HG03175 (cell line): ENCODE measurements around the gene ATAD5.

Source experiments
- ATAC-seq: cut with Tn5 transposase; IDR thresholded peaks from one replicate; pipeline ENCODE4 v1.9.1; 2021; ENCODE audit warnings: mild to moderate bottlenecking, moderate library complexity; ENCODE audit not compliant: unreplicated experiment

Gene ATAD5

DNA sequence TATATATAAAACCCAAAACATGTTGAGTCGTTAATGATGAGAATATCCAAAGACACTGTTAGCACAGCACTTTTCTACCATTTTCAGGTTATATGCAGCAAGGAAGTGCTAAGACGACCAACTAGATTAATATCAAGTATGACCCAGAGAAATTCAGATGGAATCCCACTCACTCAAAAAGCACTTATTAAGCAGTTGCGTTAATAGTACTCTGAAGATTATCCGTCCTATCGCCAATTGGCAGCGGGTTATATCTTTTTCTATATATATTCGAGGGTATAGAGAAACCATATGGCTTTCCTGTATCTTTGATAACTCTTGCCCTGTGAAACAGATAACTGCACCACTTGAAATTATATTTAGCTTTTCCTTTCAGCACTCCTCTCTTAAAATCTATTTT is 8.3 kb upstream of the ATAD5 start:
- ATAC-seq = no peak

- no peak for ATAC-seq
Measured at GRCh38 chr17:30824002-30824355, 7.8 kb upstream of the ATAD5 start.

GRCh38 chr17:30824356-30825145 is 7.2 kb upstream of the ATAD5 start, which contains the start of gene CRLF3:
CRLF3 (minus strand) TSS chr17:30824692; CDS start chr17:30824651, 41 bp downstream.
- peak; percentile 89 for ATAC-seq

GRCh38 chr17:30827082-30827481 is 4.7 kb upstream of the ATAD5 start:
- no peak for ATAC-seq

DNA sequence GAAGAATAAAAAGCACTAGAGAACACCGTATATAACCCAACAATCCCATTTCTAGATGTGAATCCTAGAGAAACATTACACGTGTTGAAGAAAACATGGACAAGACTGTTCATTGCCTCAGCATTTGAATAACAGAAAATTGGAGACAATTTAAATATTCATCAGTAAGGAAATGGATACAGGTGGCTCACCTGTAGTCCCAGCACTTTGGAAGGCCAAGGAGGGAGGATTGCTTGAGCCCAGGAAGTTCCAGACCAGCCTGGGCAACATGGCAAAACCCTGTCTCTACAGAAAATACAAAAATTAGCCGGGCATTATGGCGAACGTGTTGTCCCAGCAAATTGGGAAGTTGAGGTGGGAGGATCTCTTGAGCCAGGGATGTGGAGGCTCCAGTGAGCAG is 2.7 kb upstream of the ATAD5 start:
- ATAC-seq = no peak

GRCh38 chr17:30831257-30831656 is 509 bp upstream of the ATAD5 start:
- ATAC-seq = no peak

DNA sequence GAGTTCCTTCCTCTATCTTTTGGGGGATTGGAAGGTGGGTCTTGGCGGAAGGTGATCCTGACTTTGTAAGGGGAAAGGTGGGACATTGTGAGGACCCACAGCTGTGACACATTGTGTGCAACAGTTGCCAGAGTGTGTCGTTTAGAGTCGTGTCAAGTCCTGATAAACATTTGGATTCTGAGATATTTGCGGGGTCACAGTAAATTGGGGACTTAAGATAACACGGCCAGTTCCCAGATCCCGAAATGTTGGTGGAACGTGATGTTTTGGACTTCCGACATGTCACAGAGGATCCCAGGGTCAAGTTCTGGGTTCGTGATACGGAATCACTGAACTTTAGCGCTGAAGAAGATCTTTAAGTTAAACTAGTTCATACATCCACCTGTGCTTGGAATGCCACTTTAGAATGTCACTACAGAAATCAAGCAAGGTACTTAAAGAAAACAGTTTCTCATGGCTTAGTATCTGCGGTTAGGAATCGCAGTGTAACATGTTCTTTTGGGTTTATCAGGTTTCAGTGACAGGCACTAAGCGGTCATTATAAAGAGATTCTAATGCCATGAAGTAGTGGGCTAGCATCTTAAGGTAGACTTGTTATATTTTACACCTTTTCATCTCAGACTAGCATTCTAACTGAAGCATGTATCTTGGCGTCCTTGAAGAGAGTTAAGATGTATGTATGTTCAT is 815 bp downstream of the ATAD5 start:
- ATAC-seq = peak; percentile 15

- no peak for ATAC-seq
Measured at GRCh38 chr17:30838202-30838807, 6.5 kb downstream of the ATAD5 start.

DNA sequence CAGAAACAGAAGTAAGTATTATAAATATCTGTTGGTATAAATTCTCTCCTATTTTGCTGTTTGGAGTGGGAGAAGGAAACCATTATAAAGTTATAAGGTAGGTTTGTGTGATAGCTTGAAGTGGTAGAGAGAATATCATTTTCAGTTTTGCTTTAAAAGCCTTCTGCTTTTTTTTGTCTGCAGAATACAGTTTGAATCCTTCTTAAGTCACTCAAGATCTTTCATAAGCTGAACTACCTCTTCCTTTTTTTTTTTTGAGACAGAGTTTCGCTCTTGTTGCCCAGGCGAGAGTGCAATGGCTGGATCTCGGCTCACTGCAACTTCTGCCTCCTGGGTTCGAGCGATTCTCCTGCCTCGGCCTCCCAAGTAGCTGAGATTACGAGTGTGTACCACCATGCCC is 9.0 kb downstream of the ATAD5 start:
- no peak for ATAC-seq

- no peak for ATAC-seq
Measured at GRCh38 chr17:30848021-30848420, 16.3 kb downstream of the ATAD5 start.

GRCh38 chr17:30854146-30854545 is 22.4 kb downstream of the ATAD5 start:
- no peak for ATAC-seq

- no peak for ATAC-seq
Measured at GRCh38 chr17:30858556-30859250, 26.9 kb downstream of the ATAD5 start.

DNA sequence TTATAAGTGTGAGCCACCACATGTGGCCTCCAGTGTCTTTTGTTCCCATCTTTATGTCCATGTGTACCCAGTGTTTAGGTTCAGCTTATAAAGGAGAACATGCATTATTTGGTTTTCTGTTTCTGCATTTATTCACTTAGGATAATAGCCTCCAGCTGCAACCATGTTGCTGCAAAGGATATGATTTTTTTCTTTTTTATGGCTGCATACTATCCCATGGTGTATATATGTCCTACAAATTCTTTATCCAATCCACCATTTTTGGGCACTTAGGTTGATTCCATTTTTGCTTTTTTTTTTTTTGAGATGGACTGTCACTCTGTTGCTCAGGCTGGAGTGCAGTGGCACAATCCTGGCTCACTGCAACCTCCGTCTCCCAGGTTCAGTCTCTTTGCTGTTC is 32.9 kb downstream of the ATAD5 start:
- ATAC-seq = no peak

- ATAC-seq = no peak
Measured at GRCh38 chr17:30869005-30869404, 37.2 kb downstream of the ATAD5 start.

DNA sequence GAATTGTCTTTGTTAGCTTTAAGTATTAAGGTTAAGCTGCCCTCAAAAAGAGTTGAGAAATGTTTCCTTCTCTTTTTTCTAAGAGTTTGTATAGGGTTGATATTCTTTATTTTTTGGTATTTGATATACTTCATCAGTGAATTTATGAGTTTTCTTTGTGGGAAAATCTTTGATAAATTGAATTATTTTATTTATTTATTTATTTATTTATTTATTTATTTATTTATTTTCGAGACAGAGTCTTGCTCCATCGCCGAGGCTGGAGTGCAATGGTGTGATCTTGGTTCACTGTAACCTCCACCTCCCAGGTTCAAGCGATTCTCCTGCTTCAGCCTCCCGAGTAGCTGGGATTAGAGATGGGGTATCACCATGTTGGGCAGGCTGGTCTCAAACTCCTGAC is 54.4 kb downstream of the ATAD5 start:
- no peak for ATAC-seq

DNA sequence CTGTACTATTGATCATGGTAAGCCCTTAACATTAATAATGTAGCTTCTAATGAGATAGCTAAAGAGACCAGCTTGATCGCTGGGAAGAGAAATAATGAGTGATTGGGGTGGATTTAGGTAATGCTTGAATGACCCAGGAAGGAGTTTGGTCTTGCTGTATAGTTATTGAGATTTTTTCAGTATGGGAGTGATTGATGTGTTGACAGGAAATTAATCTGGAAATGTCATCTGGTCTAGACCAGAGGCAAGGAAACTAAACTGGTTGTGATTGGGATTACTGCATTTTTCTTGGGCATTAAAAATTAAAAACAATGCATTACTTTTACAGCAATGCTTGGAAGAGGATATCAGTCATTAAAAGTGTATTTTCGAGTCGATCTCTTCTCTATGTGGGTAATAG is 62.5 kb downstream of the ATAD5 start:
- ATAC-seq = no peak

DNA sequence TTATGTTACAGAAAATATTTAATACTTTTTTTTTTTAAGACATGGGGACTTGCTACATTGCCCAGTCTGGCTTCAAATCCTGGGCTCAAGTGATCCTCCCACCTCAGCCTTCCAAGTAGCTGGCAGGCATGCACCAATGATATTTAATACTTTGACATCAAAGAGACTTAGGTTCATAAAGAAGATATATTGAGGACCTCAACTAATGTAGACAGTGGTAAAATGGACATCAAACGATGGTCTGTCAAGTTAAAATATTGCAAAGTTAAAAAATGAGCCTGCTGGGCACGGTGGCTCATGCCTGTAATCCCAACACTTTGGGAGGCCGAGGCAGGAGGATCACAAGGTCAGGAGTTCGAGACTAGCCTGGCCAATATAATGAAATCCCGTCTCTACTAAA is 65.5 kb downstream of the ATAD5 start:
- no peak for ATAC-seq

- peak; percentile 35 for ATAC-seq
Measured at GRCh38 chr17:30905742-30906100, 74.0 kb downstream of the ATAD5 start.

DNA sequence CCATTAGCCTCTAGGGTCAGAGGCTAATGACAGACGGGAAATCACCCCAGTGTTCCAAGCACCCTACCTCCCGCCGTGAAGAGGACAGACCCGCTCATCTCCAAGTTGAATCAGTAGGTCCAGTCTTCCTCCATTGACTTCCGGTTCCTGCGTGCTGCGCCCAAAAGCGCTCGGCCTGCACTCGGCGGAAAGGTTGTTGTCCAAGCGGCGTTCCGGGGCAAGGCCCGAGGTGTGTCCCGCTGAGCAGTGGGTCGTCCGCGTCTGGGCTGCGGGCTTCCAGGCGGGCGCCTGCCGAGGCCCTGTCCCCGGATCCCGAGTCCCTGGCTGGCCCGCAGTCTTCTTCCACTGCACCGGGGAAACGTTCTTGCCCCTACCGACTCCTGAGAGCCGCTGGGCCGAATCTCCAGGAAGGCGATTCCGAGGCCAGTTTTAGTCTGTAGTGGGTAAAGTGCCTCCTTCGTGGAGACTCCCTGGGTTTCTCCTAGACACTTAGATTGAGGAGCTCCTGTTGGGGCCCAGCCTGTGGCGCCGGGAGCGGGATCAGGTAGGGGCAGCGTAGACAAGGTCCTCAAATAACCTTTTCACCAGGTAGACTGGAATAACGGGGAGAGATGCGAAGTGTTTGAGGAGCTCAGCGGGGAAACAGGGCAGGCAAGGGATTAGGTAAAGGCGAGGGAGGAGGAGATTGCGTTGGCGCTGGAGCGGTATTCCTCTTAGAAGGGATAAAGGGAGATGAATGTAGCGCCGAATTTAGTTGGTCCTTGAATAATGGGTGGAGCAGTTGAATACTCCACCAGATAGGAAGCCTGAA is 74.5 kb downstream of the ATAD5 start, which contains the start of gene TEFM:
Gene TEFM (minus strand): TSS at position 138 of the 811 bp plus-strand sequence. CDS start 40 bp downstream, at position 98.
- peak; percentile 95 for ATAC-seq

GRCh38 chr17:30908717-30909420 is 77.1 kb downstream of the ATAD5 start:
- ATAC-seq = no peak
